ENCODE results near the gene CPNE1.
A peak's percentile ranks its signal among the peaks of the same experiment; 100 is the strongest.

The CPNE1 gene

GRCh38 chr20:35618263-35619131 is 46.2 kb downstream of the CPNE1 start:
- no peak for DNase-seq

- no peak for DNase-seq
These were observed 47.1 kb downstream of the CPNE1 start for GRCh38 chr20:35617397-35618262.

GRCh38 chr20:35616465-35617396 is 48.0 kb downstream of the CPNE1 start:
- peak; percentile 68 to 78 for DNase-seq

GRCh38 chr20:35615667-35616464 is 48.8 kb downstream of the CPNE1 start, which contains the start of gene SPAG4:
Gene SPAG4, plus strand, starts transcription at chr20:35615829. Its CDS starts 175 bp downstream, at chr20:35616004.
- peak; percentile 100 for DNase-seq

GRCh38 chr20:35611482-35611881 is 53.2 kb downstream of the CPNE1 start:
- DNase-seq = no peak

GRCh38 chr20:35610833-35611427 is 53.8 kb downstream of the CPNE1 start:
- DNase-seq = no peak

GRCh38 chr20:35607003-35607735 is 57.5 kb downstream of the CPNE1 start:
- peak; percentile 69 to 81 for DNase-seq

- no peak for DNase-seq
These were observed 58.6 kb downstream of the CPNE1 start for GRCh38 chr20:35606127-35606526.

- no peak for DNase-seq
These were observed 60.3 kb downstream of the CPNE1 start for GRCh38 chr20:35604449-35604747.

GRCh38 chr20:35603695-35604448 is 60.8 kb downstream of the CPNE1 start:
- no peak for DNase-seq

GRCh38 chr20:35602851-35603495 is 61.7 kb downstream of the CPNE1 start:
- no peak for DNase-seq

- no peak for DNase-seq
These were observed 62.7 kb downstream of the CPNE1 start for GRCh38 chr20:35601990-35602389.

- DNase-seq = peak; percentile 58 to 72
These were observed 63.4 kb downstream of the CPNE1 start for GRCh38 chr20:35600993-35601973.

- no peak for DNase-seq
These were observed 64.3 kb downstream of the CPNE1 start for GRCh38 chr20:35600176-35600992.

GRCh38 chr20:35599776-35600120 is 65.0 kb downstream of the CPNE1 start:
- DNase-seq = no peak

GRCh38 chr20:35598899-35599775 is 65.6 kb downstream of the CPNE1 start:
- no peak for DNase-seq

Measured in inflammatory macrophage treated with lipopolysaccharide for 1 hour (primary cell).